HEK293 (cell line): ENCODE measurements around the gene SELENOF.

Source experiments
- GLI4 ChIP-seq: fragments of 450-650 bp; formaldehyde crosslinking; IDR thresholded peaks from 2 replicates; pipeline ENCODE4 v1.5.1; 2016; ENCODE audit warnings: missing biosample characterization, missing genetic modification characterization
- HOXA7 ChIP-seq: sonication (generic); formaldehyde crosslinking; IDR thresholded peaks from 2 replicates; pipeline ENCODE4 v1.8.1; 2022; ENCODE audit warnings: missing genetic modification reagents, borderline replicate concordance
- HOXC10 ChIP-seq: sonication (generic); formaldehyde crosslinking; IDR thresholded peaks from 2 replicates; pipeline ENCODE4 v1.8.1; 2023; ENCODE audit warnings: mild to moderate bottlenecking, missing genetic modification reagents
- KLF1 ChIP-seq: fragments of 450-650 bp; formaldehyde crosslinking; IDR thresholded peaks from 2 replicates; pipeline ENCODE4 v1.5.1; 2016; ENCODE audit warnings: missing biosample characterization, missing genetic modification characterization
- KLF10 ChIP-seq: fragments of 450-650 bp; IDR thresholded peaks from 2 replicates; pipeline ENCODE4 v1.5.1; 2018; ENCODE audit warnings: missing biosample characterization, mild to moderate bottlenecking, missing genetic modification characterization
- KLF16 ChIP-seq: fragments of 450-650 bp; formaldehyde crosslinking; IDR thresholded peaks from 2 replicates; pipeline ENCODE4 v1.5.1; 2017; ENCODE audit warnings: missing biosample characterization, missing genetic modification characterization
- MEIS1 ChIP-seq: sonication (generic); formaldehyde crosslinking; IDR thresholded peaks from 2 replicates; pipeline ENCODE4 v1.8.1; 2022; ENCODE audit warnings: missing genetic modification reagents, mild to moderate bottlenecking, borderline replicate concordance
- PRDM6 ChIP-seq: fragments of 450-650 bp; formaldehyde crosslinking; IDR thresholded peaks from 2 replicates; pipeline ENCODE4 v1.5.1; 2017; ENCODE audit warnings: missing biosample characterization, missing genetic modification characterization
- RBAK ChIP-seq: fragments of 450-650 bp; formaldehyde crosslinking; IDR thresholded peaks from 2 replicates; pipeline ENCODE4 v1.5.1; 2016; ENCODE audit warnings: missing biosample characterization, missing genetic modification characterization
- SP7 ChIP-seq: fragments of 450-650 bp; formaldehyde crosslinking; IDR thresholded peaks from 2 replicates; pipeline ENCODE4 v1.5.1; 2016; ENCODE audit warnings: missing biosample characterization, missing genetic modification characterization
- TSHZ1 ChIP-seq: fragments of 450-650 bp; formaldehyde crosslinking; IDR thresholded peaks from 2 replicates; pipeline ENCODE4 v1.5.1; 2016; ENCODE audit warnings: missing biosample characterization, missing genetic modification characterization, borderline replicate concordance
- YY2 ChIP-seq: fragments of 450-650 bp; formaldehyde crosslinking; IDR thresholded peaks from 2 replicates; pipeline ENCODE4 v1.5.1; 2016; ENCODE audit warnings: missing biosample characterization, missing genetic modification characterization
- ZFHX2 ChIP-seq: fragments of 450-650 bp; formaldehyde crosslinking; conservative IDR thresholded peaks from 2 replicates; pipeline ENCODE4 v1.5.1; 2016; ENCODE audit warnings: missing biosample characterization, missing genetic modification characterization
- ZFP3 ChIP-seq: fragments of 450-650 bp; formaldehyde crosslinking; IDR thresholded peaks from 2 replicates; pipeline ENCODE4 v1.5.1; 2016; ENCODE audit warnings: low read depth, missing biosample characterization, missing genetic modification characterization
- ZNF138 ChIP-seq: fragments of 450-650 bp; formaldehyde crosslinking; IDR thresholded peaks from 2 replicates; pipeline ENCODE4 v1.5.1; 2016; ENCODE audit warnings: missing biosample characterization, missing genetic modification characterization, borderline replicate concordance
- ZNF19 ChIP-seq: fragments of 450-650 bp; formaldehyde crosslinking; IDR thresholded peaks from 2 replicates; pipeline ENCODE4; 2016; ENCODE audit warnings: missing biosample characterization, missing genetic modification characterization, low read depth
- ZNF2 ChIP-seq: fragments of 450-650 bp; formaldehyde crosslinking; IDR thresholded peaks from 2 replicates; pipeline ENCODE4 v1.5.1; 2016; ENCODE audit warnings: missing biosample characterization, missing genetic modification characterization
- ZNF23 ChIP-seq: fragments of 450-650 bp; formaldehyde crosslinking; IDR thresholded peaks from 2 replicates; pipeline ENCODE4 v1.5.1; 2016; ENCODE audit warnings: missing biosample characterization, missing genetic modification characterization, borderline replicate concordance
- ZNF292 ChIP-seq: fragments of 450-650 bp; formaldehyde crosslinking; IDR thresholded peaks from 2 replicates; pipeline ENCODE4 v1.5.1; 2016; ENCODE audit warnings: low read depth, missing biosample characterization, missing genetic modification characterization, borderline replicate concordance
- ZNF335 ChIP-seq: fragments of 450-650 bp; formaldehyde crosslinking; conservative IDR thresholded peaks from 2 replicates; pipeline ENCODE4 v1.5.1; 2016; ENCODE audit warnings: missing biosample characterization, missing genetic modification characterization
- ZNF341 ChIP-seq: fragments of 450-650 bp; formaldehyde crosslinking; IDR thresholded peaks from 2 replicates; pipeline ENCODE4; 2016; ENCODE audit warnings: low read depth, missing biosample characterization, missing genetic modification characterization
- ZNF394 ChIP-seq: fragments of 450-650 bp; formaldehyde crosslinking; IDR thresholded peaks from 2 replicates; pipeline ENCODE4 v1.5.1; 2016; ENCODE audit warnings: missing biosample characterization, missing genetic modification characterization, mild to moderate bottlenecking, moderate library complexity, borderline replicate concordance
- ZNF488 ChIP-seq: fragments of 450-650 bp; formaldehyde crosslinking; IDR thresholded peaks from 2 replicates; pipeline ENCODE4 v1.5.1; 2016; ENCODE audit warnings: missing biosample characterization, missing genetic modification characterization
- ZNF510 ChIP-seq: fragments of 450-650 bp; formaldehyde crosslinking; IDR thresholded peaks from 2 replicates; pipeline ENCODE4 v1.5.1; 2018; ENCODE audit warnings: mild to moderate bottlenecking, missing genetic modification characterization, missing biosample characterization; ENCODE audit not compliant: insufficient replicate concordance
- ZNF529 ChIP-seq: fragments of 450-650 bp; formaldehyde crosslinking; IDR thresholded peaks from 2 replicates; pipeline ENCODE4 v1.5.1; 2017; ENCODE audit warnings: missing genetic modification characterization, missing biosample characterization; ENCODE audit not compliant: insufficient replicate concordance
- ZNF544 ChIP-seq: fragments of 450-650 bp; formaldehyde crosslinking; IDR thresholded peaks from 2 replicates; pipeline ENCODE4 v1.5.0; 2017; ENCODE audit warnings: missing biosample characterization, missing genetic modification characterization
- ZNF639 ChIP-seq: fragments of 450-650 bp; formaldehyde crosslinking; IDR thresholded peaks from 2 replicates; pipeline ENCODE4 v1.5.1; 2016; ENCODE audit warnings: missing biosample characterization, missing genetic modification characterization
- ZNF692 ChIP-seq: fragments of 450-650 bp; formaldehyde crosslinking; IDR thresholded peaks from 2 replicates; pipeline ENCODE4 v1.5.1; 2016; ENCODE audit warnings: missing biosample characterization, missing genetic modification characterization
- ZNF792 ChIP-seq: fragments of 450-650 bp; formaldehyde crosslinking; IDR thresholded peaks from 2 replicates; pipeline ENCODE4 v1.5.1; 2016; ENCODE audit warnings: missing biosample characterization, missing genetic modification characterization
- ZSCAN5A ChIP-seq: fragments of 450-650 bp; formaldehyde crosslinking; IDR thresholded peaks from 2 replicates; pipeline ENCODE4 v1.5.1; 2016; ENCODE audit warnings: missing biosample characterization, missing genetic modification characterization

The SELENOF gene

GRCh38 chr1:86914998-86915736 is 1.2 kb upstream of the SELENOF start (continued):
- TF ChIP-seq ZFHX2 (tag by site-specific recombination): no peak
- TF ChIP-seq ZNF639 (tag by site-specific recombination): 0 out of 2 replicates have a peak, but pooled peaks have one; percentile 33
- TF ChIP-seq SP7 (tag by site-specific recombination): no peak
- TF ChIP-seq MEIS1 (CRISPR knock-in tag): no peak
- TF ChIP-seq ZNF19 (tag by site-specific recombination): no peak
- TF ChIP-seq GLI4 (tag by site-specific recombination): no peak
- peak; percentile 44; the same call in 1 of the 2 replicates for TF ChIP-seq ZNF2 (tag by site-specific recombination)
- TF ChIP-seq ZFP3 (tag by site-specific recombination): no peak
- no peak for TF ChIP-seq ZNF792
- TF ChIP-seq PRDM6 (tag by site-specific recombination): no peak
- TF ChIP-seq KLF1 (tag by site-specific recombination): no peak
- TF ChIP-seq KLF16 (tag by site-specific recombination): peak; percentile 31; the same call in 1 of the 2 replicates
- no peak for TF ChIP-seq ZNF138
- TF ChIP-seq ZNF488 (tag by site-specific recombination): no peak
- no peak for TF ChIP-seq HOXA7 (CRISPR knock-in tag)
- no peak for TF ChIP-seq ZNF692 (tag by site-specific recombination)
- no peak for TF ChIP-seq ZNF292 (tag by site-specific recombination)
- no peak for TF ChIP-seq ZNF529 (tag by site-specific recombination)
- no peak for TF ChIP-seq ZNF23 (tag by site-specific recombination)
- no peak for TF ChIP-seq TSHZ1 (tag by site-specific recombination)
- no peak for TF ChIP-seq YY2 (tag by site-specific recombination)
- TF ChIP-seq ZNF341 (tag by site-specific recombination): peak; percentile 58; the same call in 1 of the 2 replicates
- no peak for TF ChIP-seq ZNF394 (tag by site-specific recombination)
- no peak for TF ChIP-seq KLF10 (tag by site-specific recombination)
- no peak for TF ChIP-seq ZNF544 (tag by site-specific recombination)
- no peak for TF ChIP-seq HOXC10 (CRISPR knock-in tag)
- TF ChIP-seq ZNF510 (tag by site-specific recombination): no peak
- TF ChIP-seq ZSCAN5A: no peak
- TF ChIP-seq ZNF335 (tag by site-specific recombination): 0 out of 2 replicates have a peak, but pooled peaks have one; percentile 50
- no peak for TF ChIP-seq RBAK (tag by site-specific recombination)
